Activated CD4-positive, alpha-beta T cell treated with anti-CD3 and anti-CD28 coated beads for 36 hours (primary cell): Measurements from ENCODE around the gene CASD1. TPM values are rescaled to one million over a fixed set of nuclear protein-coding genes. Genes with fewer than 3 reads are reported as not detected.

Source experiments
- ATAC-seq: fragments of 200-7000 bp; cut with Tn5 transposase; one replicate; pipeline ENCODE4 v1.10.0; 2021; ENCODE audit warnings: mild to moderate bottlenecking, moderate library complexity
- CTCF ChIA-PET: fragments of 350-600 bp; sonication (Branson Sonifier 250); formaldehyde crosslinking; loops from one replicate; lab custom pipeline; 2021; ENCODE audit warnings: antibody characterized with exemption; lab: Charles Lee
- POLR2A ChIA-PET: fragments of 350-600 bp; sonication (Branson Sonifier 250); formaldehyde crosslinking; loops from one replicate; lab custom pipeline; 2021; ENCODE audit warnings: antibody characterized with exemption, inconsistent platforms; lab: Charles Lee
- DNase-seq: peaks from one replicate; pipeline ENCODE4 v3.0.0-alpha.2; 2020
- H3K27ac Mint-ChIP-seq: one replicate; pipeline ENCODE4 v1.8.0; 2021; ENCODE audit warnings: mixed read lengths
- H3K27me3 Mint-ChIP-seq: one replicate; pipeline ENCODE4 v1.8.0; 2021; ENCODE audit warnings: mixed read lengths
- H3K36me3 Mint-ChIP-seq: one replicate; pipeline ENCODE4 v1.8.0; 2021; ENCODE audit warnings: low read depth, mixed read lengths
- H3K4me1 Mint-ChIP-seq: one replicate; pipeline ENCODE4 v1.8.0; 2021; ENCODE audit warnings: mixed read lengths
- H3K4me3 Mint-ChIP-seq: one replicate; pipeline ENCODE4 v1.8.0; 2021; ENCODE audit warnings: mild to moderate bottlenecking, moderate library complexity, mixed read lengths
- H3K9me3 Mint-ChIP-seq: one replicate; pipeline ENCODE4 v1.8.0; 2021; ENCODE audit warnings: low read depth, mixed read lengths
- intact Hi-C, 2 experiments: fragments of 100-400 bp; cut with DNase I in 1 of 2; cut with micrococcal nuclease in 1 of 2; formaldehyde crosslinking; loops; one replicate each; pipeline versions ENCODE4 v1.14.2 to v1.15.1; 2022 to 2024; cut with DNase I, micrococcal nuclease
- total RNA-seq, 2 experiments: library from RNA; stranded (reverse); gene quantifications; one replicate each; pipeline ENCODE4 v1.2.3, GENCODE V29; 2021

CASD1 gene
- total RNA-seq, result 10 to 100 TPM; 11.2 to 14.3 TPM

DNA sequence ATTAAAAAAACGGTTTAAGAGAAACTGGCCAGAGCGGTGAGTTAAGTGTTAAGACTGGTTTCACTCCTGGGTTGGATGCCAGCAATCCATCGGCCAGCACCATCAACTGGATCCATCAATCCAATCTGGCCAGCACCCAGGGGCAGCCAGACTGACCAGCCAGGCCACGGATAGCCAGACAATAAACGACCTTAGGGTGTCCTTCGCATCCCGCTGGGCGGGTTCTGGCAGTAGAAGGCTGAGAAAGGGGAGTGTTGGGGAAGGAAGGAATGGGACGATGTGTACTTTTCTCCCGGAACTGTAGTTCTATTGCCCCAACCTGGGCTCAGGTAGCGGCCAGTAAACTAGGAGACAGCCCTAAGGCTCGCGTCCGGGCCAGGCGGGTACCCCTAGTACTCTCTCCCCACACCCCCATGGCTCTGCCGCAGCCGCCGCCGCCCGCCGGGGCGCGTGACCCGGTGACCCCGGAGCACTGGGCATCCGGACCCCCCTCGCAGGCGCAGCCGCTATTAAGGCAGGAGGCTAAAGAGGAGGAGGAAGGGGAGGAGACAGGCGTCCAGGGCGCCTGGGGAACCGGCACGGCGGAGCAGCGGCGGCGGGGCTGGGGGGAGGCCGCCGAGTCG, at the start of gene CASD1:
CASD1 (plus strand) TSS at position 546 of the 623 bp plus-strand sequence. CDS start 276 bp downstream, outside the sequence.
- ChIA-PET POLR2A (no interaction called here), CTCF (no interaction called here)
- peak within 1 kb of the TSS; percentile 80 for H3K4me3 Mint-ChIP-seq
- H3K9me3 Mint-ChIP-seq, result no peaks in the 10 kb centered on the region
- H3K27me3 Mint-ChIP-seq, result no peaks in the 10 kb centered on the region
- peak; percentile 59 for ATAC-seq
- H3K36me3 Mint-ChIP-seq, result peaks cover 8% of the 10 kb centered on the region
- peaks cover 39% of the 10 kb centered on the region for H3K4me1 Mint-ChIP-seq
- H3K27ac Mint-ChIP-seq, result peak within 1 kb of the TSS; percentile 94
- peak; percentile 69 for DNase-seq
- intact Hi-C loops, result loop anchor here in 1 of 2 experiments (2.0 kb wide), 1 partner anchor 505 kb away; the partner anchor contains the start of gene BET1

DNA sequence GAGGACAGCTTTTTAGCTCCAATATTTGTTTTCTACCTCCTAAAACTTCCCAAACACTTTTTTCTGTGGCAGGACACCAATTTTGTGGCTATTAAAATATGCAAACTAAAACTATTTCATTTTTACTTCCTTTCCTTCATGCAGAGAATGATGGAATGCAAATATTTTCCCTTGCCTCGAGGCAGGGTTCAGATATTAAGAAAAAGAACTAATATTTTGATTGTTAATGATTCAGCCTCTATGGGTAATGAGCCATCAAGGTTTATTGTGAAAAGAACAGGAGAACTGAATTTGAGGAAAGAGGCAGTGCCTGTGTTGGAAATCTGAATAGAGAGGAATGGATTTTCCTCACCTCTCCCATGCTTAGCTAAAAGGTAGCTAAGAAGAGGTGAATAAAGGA, 43.1 kb upstream of the CASD1 start:
- ATAC-seq, result no peak
- Mint-ChIP-seq H3K9me3 (peaks cover 4% of the 10 kb centered on the region), H3K4me3 (no peak overlapping the region), H3K36me3 (no peaks in the 10 kb centered on the region), H3K27me3 (no peaks in the 10 kb centered on the region), H3K4me1 (no peaks in the 10 kb centered on the region), H3K27ac (no peak overlapping the region)
- POLR2A ChIA-PET, result no interaction called here
- no peak for DNase-seq
- CTCF ChIA-PET, result interaction anchor here (1.4 to 1.7 kb wide), 2 partner anchors 9 to 17 kb away, joined by 3 to 4 read pairs; no protein-coding TSS in a partner anchor
- intact Hi-C loops, result no loop called here

DNA sequence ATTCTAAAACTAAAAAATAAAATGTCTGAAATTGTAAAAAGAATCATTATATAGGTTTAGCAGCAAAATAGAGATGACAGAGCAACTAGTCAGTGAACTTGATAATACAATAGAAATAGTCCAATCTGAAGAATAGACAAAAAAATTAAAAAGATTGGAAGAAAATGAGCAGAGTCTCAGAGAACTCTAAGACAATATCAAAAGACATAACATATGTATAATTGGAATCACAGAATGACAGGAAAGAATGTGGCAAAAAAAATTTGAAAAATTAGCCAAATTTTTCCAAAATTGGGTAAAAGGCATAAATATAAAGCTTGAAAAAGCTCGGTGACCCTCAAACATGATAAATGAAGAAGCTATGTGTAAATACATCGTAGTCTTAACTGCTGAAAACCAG, 38.0 kb upstream of the CASD1 start:
- POLR2A ChIA-PET, result no interaction called here
- intact Hi-C loops, result no loop called here
- Mint-ChIP-seq H3K36me3 (no peaks in the 10 kb centered on the region), H3K9me3 (peaks cover 7% of the 10 kb centered on the region), H3K27me3 (peaks cover 10% of the 10 kb centered on the region), H3K4me3 (no peak overlapping the region), H3K27ac (no peak overlapping the region), H3K4me1 (no peaks in the 10 kb centered on the region)
- CTCF ChIA-PET, result interaction anchor here (0.6 kb wide), 1 partner anchor 124 kb away, joined by 3 read pairs; no protein-coding TSS in a partner anchor
- ATAC-seq (no peak), DNase-seq (no peak)

DNA sequence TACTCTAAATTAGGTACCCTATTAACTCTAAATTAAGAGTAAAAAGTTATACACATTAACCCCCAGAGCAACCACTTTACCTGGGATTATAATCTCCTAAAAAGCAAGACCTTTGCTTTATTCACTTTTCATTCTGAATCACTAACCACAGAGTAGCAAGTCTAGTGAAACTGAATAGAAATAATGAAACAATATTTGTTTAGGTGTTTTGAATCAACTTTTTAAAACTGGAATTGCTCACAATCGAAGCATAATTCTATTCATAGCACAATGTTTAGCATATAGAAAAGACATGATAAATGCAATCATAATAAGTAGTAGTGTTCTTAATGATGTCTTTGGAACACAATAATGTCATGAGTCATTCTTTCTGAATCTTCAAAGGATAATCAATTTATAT, 37.0 kb upstream of the CASD1 start:
- ChIA-PET CTCF (no interaction called here), POLR2A (no interaction called here)
- peaks cover 14% of the 10 kb centered on the region for H3K27me3 Mint-ChIP-seq
- DNase-seq (no peak), ATAC-seq (peak; percentile 51)
- intact Hi-C loops, result no loop called here
- no peak overlapping the region for H3K4me3 Mint-ChIP-seq
- no peaks in the 10 kb centered on the region for H3K36me3 Mint-ChIP-seq
- H3K27ac Mint-ChIP-seq, result no peak overlapping the region
- H3K9me3 Mint-ChIP-seq, result peaks cover 7% of the 10 kb centered on the region
- no peaks in the 10 kb centered on the region for H3K4me1 Mint-ChIP-seq

- DNase-seq, result no peak
- Mint-ChIP-seq H3K27me3 (peaks cover 23% of the 10 kb centered on the region), H3K4me3 (no peak overlapping the region), H3K4me1 (no peaks in the 10 kb centered on the region), H3K36me3 (no peaks in the 10 kb centered on the region), H3K27ac (no peak overlapping the region), H3K9me3 (peaks cover 3% of the 10 kb centered on the region)
- POLR2A ChIA-PET, result no interaction called here
- CTCF ChIA-PET, result no interaction called here
- no peak for ATAC-seq
- intact Hi-C loops, result no loop called here
These were observed 33.3 kb upstream of the CASD1 start for GRCh38 chr7:94476251-94476840.

GRCh38 chr7:94477878-94478277, 31.7 kb upstream of the CASD1 start:
- Mint-ChIP-seq H3K27ac (no peak overlapping the region), H3K9me3 (no peaks in the 10 kb centered on the region), H3K36me3 (no peaks in the 10 kb centered on the region), H3K27me3 (peaks cover 23% of the 10 kb centered on the region), H3K4me3 (no peak overlapping the region), H3K4me1 (no peaks in the 10 kb centered on the region)
- ATAC-seq (no peak), DNase-seq (no peak)
- CTCF ChIA-PET, result no interaction called here
- POLR2A ChIA-PET, result no interaction called here
- intact Hi-C loops, result no loop called here

DNA sequence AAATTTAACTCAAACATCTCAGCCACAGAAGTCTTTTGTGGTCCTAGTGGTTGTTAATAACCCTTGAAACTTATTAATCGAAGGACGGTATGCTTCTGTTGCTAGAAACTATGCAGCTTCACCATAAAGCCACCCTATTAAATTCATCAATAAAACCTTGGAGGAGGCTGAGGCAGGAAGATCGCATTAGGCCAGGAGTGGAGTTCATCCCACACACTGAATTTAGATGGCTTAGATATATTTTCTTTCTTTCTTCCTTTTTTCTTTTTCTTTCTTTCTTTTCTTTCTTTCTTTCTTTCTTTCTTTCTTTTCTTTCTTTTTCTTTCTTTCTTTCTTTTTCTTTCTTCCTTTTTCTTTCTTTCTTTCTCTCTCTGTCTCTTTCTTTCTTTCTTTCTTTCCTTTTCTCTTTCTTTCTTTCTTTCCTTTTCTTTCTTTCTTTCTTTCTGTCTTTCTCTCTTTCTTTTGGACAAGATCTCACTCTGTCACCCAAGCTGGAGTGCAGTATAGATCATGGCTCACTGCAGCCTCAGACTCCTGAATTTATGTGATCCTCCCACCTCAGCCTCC, 30.9 kb upstream of the CASD1 start:
- ChIA-PET POLR2A (no interaction called here), CTCF (no interaction called here)
- Mint-ChIP-seq H3K36me3 (no peaks in the 10 kb centered on the region), H3K27ac (no peak overlapping the region), H3K27me3 (peaks cover 25% of the 10 kb centered on the region), H3K4me1 (no peaks in the 10 kb centered on the region), H3K9me3 (no peaks in the 10 kb centered on the region), H3K4me3 (no peak overlapping the region)
- intact Hi-C loops, result no loop called here
- DNase-seq (no peak), ATAC-seq (no peak)

DNA sequence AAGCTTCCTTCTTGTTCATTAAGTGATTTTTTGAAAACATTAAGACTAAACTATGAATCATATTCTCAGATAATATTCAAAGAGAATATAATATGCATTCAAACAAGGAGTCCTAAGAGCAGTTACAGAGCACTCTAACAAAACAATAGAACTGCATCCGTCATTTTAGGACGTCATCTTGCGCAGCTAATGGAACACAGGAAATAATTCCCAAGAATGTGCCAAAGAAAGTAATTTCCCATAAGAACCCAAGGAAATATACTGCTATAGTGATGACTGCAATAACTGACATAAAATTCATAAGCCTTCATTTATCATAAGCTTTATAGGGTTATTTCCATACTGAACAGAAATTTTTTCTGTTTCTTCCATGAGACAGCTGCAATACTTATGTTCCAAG, 28.3 kb upstream of the CASD1 start:
- ChIA-PET POLR2A (no interaction called here), CTCF (interaction anchor here (0.6 to 1.4 kb wide), 3 partner anchors 17 to 31 kb away, joined by 3 to 5 read pairs (median 5); no protein-coding TSS in a partner anchor)
- no peaks in the 10 kb centered on the region for H3K4me1 Mint-ChIP-seq
- no peak overlapping the region for H3K4me3 Mint-ChIP-seq
- DNase-seq, result no peak
- intact Hi-C loops, result no loop called here
- ATAC-seq, result no peak
- no peaks in the 10 kb centered on the region for H3K9me3 Mint-ChIP-seq
- no peak overlapping the region for H3K27ac Mint-ChIP-seq
- H3K27me3 Mint-ChIP-seq, result peaks cover 31% of the 10 kb centered on the region
- H3K36me3 Mint-ChIP-seq, result no peaks in the 10 kb centered on the region

DNA sequence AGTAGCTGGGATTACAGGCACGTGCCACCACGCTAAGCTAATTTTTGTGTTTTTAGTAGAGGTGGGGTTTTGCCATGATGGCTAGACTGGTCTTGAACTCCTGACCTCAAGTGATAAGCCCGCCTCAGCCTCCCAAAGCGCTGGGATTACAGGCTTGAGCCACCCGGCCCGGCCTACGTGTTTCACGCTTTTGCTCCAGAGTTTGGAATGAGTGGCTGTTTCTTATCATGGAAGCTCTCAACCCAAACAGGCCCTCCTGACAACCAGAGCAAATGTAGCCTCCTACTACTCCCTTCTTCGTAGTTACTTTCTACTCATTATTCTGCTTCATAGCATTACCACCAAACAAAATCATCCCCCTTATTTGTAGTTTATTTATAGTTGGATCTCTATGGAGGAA, 26.8 kb upstream of the CASD1 start:
- intact Hi-C loops, result no loop called here

GRCh38 chr7:94483843-94484242, 25.8 kb upstream of the CASD1 start:
- ChIA-PET CTCF (interaction anchor here (0.7 to 0.8 kb wide), 2 partner anchors 36 to 387 kb away, joined by 3 read pairs; no protein-coding TSS in a partner anchor), POLR2A (no interaction called here)
- Mint-ChIP-seq H3K4me1 (no peaks in the 10 kb centered on the region), H3K36me3 (no peaks in the 10 kb centered on the region), H3K9me3 (no peaks in the 10 kb centered on the region), H3K27me3 (peaks cover 38% of the 10 kb centered on the region), H3K4me3 (no peak overlapping the region), H3K27ac (no peak overlapping the region)
- intact Hi-C loops, result no loop called here
- DNase-seq (no peak), ATAC-seq (no peak)

More for the DNA sequence above, 26.8 kb upstream of the CASD1 start:
- Mint-ChIP-seq H3K4me1 (no peaks in the 10 kb centered on the region), H3K4me3 (no peak overlapping the region), H3K27ac (no peak overlapping the region), H3K9me3 (no peaks in the 10 kb centered on the region), H3K27me3 (peaks cover 33% of the 10 kb centered on the region), H3K36me3 (no peaks in the 10 kb centered on the region)
- ATAC-seq (no peak), DNase-seq (no peak)
- ChIA-PET POLR2A (interaction anchor here (0.6 kb wide), 1 partner anchor 1108 kb away, joined by 3 read pairs; no protein-coding TSS in a partner anchor), CTCF (no interaction called here)

DNA sequence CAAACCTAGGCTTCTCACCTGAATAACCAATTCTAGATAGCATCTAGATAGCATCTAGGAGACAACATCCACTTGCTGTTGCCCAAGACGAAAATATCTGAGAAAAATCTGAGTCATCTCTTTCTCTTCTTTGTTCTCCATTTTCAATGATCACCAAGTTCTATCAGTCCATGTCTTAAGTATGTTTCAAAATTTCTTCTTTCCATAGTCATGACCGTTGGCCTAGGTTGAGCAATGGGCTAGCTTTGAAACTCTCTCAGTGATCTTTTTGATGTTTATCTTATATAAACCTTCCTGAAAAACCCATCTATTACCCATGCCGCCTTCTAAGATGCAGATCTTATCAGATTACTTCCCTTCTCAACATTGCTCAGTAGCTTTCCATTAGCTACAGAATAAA, 23.4 kb upstream of the CASD1 start:
- ATAC-seq (no peak), DNase-seq (no peak)
- Mint-ChIP-seq H3K4me3 (no peak overlapping the region), H3K4me1 (no peaks in the 10 kb centered on the region), H3K36me3 (no peaks in the 10 kb centered on the region), H3K27ac (no peak overlapping the region), H3K9me3 (no peaks in the 10 kb centered on the region), H3K27me3 (peaks cover 38% of the 10 kb centered on the region)
- ChIA-PET CTCF (no interaction called here), POLR2A (no interaction called here)
- intact Hi-C loops, result no loop called here

- Mint-ChIP-seq H3K9me3 (no peaks in the 10 kb centered on the region), H3K4me3 (no peak overlapping the region), H3K27ac (no peak overlapping the region), H3K36me3 (no peaks in the 10 kb centered on the region), H3K4me1 (peaks cover 7% of the 10 kb centered on the region), H3K27me3 (peaks cover 29% of the 10 kb centered on the region)
- intact Hi-C loops, result no loop called here
- CTCF ChIA-PET, result no interaction called here
- ATAC-seq (no peak), DNase-seq (no peak)
- POLR2A ChIA-PET, result no interaction called here
These were observed 18.2 kb upstream of the CASD1 start for GRCh38 chr7:94491410-94491809.
